Epidermal melanocyte (primary cell): ENCODE data around the gene HCN2.
"Not testable (repeated sequence)": the region's sequence is repeated elsewhere in the genome, so short reads cannot be mapped to it uniquely, and the experiment has no call there.

Experiments used
- DNase-seq: peaks from one replicate; pipeline ENCODE4 v3.0.0; 2011; ENCODE audit warnings: low spot score; ENCODE audit not compliant: insufficient read length

HCN2 gene

DNA sequence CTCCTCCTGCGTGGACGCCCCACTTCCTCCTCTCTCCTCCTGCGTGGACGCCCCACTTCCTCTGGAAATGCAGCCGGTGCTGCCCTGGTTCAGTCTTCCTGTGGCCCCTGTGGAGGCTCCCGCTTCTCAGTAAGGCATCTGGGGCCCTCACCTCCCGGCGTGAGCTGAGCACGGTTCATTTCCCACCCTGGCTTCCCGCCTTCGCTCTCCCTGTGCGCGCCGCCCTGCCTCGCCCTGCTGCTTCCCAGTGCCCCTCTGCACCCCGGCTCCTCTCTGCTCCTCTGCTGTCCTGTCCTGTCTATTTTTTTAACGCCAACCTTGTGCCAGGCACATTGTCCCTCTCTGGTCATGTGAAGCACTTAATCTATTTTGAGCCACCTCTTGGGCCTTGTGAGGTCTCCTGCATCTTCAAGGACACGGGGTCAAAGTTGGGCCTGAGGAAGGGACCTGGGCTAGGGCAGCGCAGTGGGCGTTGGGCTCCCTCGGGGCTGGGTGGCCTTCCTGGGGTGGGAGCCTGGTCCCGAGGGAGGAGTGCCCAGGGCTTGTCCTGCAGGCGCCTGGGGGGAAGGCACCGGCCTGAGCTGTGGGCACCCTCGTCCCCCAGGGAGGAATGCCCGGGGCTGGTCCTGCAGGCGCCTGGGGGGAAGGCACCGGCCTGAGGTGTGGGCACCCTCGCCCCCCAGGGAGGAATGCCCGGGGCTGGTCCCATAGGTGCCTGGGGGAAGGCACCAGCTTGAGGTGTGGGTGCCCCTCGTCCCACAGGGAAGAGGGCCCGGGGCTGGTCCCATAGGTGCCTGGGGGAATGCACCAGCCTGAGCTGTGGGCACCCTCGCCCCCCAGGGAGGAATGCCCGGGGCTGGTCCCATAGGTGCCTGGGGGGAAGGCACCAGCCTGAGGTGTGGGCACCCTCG lies 13.0 kb downstream of the HCN2 start:
- DNase-seq = no peak

DNA sequence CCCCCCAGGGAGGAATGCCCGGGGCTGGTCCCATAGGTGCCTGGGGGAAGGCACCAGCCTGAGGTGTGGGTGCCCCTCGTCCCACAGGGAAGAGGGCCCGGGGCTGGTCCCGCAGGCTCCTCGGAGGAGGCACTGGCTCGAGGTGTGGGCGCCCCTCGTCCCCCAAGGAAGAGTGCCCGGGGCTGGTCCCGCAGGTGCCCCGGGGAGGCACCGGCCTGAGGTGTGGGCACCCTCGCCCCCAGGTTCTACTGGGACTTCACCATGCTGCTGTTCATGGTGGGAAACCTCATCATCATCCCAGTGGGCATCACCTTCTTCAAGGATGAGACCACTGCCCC lies 13.6 kb downstream of the HCN2 start:
- DNase-seq = not testable (repeated sequence)

GRCh38 chr19:603779-604178 lies 14.1 kb downstream of the HCN2 start:
- not testable (repeated sequence) for DNase-seq

GRCh38 chr19:604355-604754 lies 14.7 kb downstream of the HCN2 start:
- no peak for DNase-seq

- not testable (repeated sequence) for DNase-seq
These were observed 15.6 kb downstream of the HCN2 start for GRCh38 chr19:605061-605971.

- no peak for DNase-seq
These were observed 17.8 kb downstream of the HCN2 start for GRCh38 chr19:607301-608154.

- no peak for DNase-seq
These were observed 18.7 kb downstream of the HCN2 start for GRCh38 chr19:608155-609003.

- DNase-seq = peak; percentile 73
These were observed 19.3 kb downstream of the HCN2 start for GRCh38 chr19:609004-609346.

DNA sequence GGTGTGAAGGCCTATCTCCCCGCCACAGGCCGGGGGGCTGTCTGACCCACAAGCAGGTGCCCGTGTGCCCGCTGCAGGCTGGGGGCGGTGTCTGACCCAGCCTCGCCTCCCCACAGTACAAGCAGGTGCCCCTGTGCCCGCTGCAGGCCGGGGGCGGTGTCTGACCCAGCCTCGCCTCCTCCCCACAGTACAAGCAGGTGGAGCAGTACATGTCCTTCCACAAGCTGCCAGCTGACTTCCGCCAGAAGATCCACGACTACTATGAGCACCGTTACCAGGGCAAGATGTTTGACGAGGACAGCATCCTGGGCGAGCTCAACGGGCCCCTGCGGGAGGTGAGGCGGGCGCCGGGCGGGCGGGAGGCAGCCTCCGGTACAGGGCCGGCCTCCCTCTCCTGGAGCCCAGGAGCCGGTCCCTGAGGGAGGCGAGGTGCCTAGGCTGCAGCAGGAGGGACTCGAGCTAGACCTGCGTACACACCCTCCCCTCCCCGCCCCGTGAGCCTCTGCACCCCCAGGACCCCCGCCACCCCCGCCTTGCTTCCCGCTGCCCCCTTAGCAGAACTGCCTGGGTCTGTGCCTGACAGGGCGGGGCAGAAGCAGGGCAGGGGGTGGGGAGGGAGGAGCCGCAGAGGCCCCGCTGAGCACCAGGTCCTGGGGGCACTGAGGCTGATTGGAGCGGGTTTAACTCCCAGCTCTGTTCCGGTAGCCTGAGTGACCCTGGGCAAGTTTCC lies 20.6 kb downstream of the HCN2 start:
- no peak for DNase-seq

GRCh38 chr19:610801-611480 lies 21.3 kb downstream of the HCN2 start:
- peak; percentile 85 for DNase-seq

DNA sequence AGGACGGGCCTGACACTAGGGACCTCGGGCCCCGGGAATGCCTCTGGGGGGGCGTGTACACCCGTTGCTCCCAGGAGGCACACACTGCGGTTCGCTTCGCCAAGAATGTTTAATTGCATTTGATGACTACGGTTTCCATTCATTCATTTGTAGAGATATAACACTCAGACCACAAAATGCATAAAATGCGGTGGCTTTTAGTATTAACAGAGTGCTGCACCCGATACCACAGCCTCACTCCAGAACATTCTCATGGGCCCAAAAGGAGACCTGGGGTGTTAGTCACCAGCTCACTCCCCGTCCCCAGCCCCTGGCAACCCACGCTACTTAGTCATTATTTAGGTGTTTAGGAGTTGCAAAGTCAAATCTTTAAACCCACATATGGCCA lies 21.8 kb downstream of the HCN2 start:
- no peak for DNase-seq

GRCh38 chr19:612941-613340 lies 23.3 kb downstream of the HCN2 start:
- no peak for DNase-seq

- no peak for DNase-seq
These were observed 24.3 kb downstream of the HCN2 start for GRCh38 chr19:613732-614567.

DNA sequence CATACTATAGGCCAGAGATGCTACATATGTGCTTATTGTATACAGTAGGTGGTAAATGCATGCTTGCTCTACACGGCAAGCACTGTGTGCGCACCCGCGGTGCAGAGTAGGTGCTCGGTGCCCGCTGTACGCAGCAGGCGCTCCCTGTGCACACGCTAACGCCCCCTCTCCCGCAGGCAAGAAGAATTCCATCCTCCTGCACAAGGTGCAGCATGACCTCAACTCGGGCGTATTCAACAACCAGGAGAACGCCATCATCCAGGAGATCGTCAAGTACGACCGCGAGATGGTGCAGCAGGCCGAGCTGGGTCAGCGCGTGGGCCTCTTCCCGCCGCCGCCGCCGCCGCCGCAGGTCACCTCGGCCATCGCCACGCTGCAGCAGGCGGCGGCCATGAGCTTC lies 25.9 kb downstream of the HCN2 start:
- DNase-seq = no peak

DNA sequence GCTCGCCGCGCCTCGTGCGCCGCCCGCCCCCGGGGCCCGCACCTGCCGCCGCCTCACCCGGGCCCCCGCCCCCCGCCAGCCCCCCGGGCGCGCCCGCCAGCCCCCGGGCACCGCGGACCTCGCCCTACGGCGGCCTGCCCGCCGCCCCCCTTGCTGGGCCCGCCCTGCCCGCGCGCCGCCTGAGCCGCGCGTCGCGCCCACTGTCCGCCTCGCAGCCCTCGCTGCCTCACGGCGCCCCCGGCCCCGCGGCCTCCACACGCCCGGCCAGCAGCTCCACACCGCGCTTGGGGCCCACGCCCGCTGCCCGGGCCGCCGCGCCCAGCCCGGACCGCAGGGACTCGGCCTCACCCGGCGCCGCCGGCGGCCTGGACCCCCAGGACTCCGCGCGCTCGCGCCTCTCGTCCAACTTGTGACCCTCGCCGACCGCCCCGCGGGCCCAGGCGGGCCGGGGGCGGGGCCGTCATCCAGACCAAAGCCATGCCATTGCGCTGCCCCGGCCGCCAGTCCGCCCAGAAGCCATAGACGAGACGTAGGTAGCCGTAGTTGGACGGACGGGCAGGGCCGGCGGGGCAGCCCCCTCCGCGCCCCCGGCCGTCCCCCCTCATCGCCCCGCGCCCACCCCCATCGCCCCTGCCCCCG lies 26.5 kb downstream of the HCN2 start:
- no peak for DNase-seq

GRCh38 chr19:616747-617526 lies 27.3 kb downstream of the HCN2 start:
- DNase-seq = no peak

DNA sequence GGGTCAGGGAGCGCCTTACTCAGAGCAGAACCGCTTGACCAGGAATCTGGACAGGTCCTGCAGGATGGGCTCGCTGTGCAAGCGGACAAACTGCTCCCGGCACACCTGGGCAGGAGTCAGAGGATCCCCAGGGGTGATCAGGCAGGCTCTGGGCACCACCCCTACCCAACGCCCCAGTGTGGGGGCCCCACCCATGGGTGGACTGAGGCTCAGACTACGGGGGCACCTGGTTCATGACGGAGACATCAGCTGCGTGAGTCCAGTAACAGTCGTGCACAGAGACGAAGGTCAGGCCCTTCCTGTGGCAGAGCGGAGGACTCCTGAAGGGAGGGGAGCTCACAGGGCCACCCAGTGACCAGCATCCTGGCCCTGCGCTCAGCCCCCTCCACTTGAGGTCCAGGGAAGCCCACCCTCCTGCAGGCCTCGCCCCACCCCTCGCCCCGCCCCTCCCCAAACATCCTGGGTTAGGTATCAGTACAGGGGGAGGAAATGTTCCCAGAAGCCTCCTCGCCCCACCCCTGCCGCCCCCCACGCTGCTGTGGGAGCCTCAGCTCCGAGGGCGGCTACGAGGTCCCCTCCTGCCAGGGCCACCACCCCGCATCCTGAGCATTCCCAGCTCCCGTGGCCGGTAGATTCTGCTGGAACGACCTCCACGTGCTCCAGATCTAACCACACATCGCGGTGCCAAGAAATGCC lies 28.0 kb downstream of the HCN2 start:
- no peak for DNase-seq
